Tibial nerve (tissue), 4 donors: ENCODE results near the gene UNC79.

Experiments used
- EP300 ChIP-seq, 2 donors: sonication (generic); formaldehyde crosslinking; IDR thresholded peaks; one replicate each; pipeline ENCODE4 v1.6.1; 2017; ENCODE audit warnings: antibody characterized with exemption in 2 of 2, mild to moderate bottlenecking in 1 of 2
- POLR2A ChIP-seq, 2 donors: fragments of 450-650 bp; IDR thresholded peaks; one replicate each; pipeline ENCODE4 v1.6.1; 2017; ENCODE audit warnings: antibody characterized with exemption in 2 of 2, mild to moderate bottlenecking in 2 of 2, moderate library complexity in 2 of 2
- TF ChIP-seq, protein P1 (sequence below), 5 experiments: fragments of 200-600 bp in 3 of 5; fragments of 450-650 bp in 2 of 5; sonication (generic) in 3 of 5; IDR thresholded peaks; one replicate each; pipeline ENCODE4 v1.5.1; 2016 to 2019; ENCODE audit warnings: antibody characterized with exemption in 5 of 5, mild to moderate bottlenecking in 3 of 5, moderate library complexity in 2 of 5

DNA sequence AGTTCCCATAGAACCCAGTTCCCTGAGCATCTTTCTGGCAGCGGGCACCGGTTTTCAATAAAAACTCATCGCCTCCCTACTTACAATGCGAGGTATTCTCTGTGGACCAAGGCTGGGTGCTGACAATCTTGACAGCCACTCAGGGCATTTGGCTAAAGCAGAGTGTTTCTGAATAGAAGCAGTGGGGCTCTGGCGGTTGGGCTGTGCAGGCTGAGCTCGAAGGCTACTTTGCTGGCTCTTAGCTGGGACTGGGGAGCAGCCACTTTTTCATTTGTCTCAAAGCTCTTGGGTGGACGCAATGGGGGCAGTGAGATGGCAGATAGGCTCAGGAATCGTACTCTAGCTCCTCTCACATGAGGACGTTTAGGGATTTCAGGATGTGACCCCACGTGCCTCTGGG, 151.8 kb downstream of the UNC79 start:
- TF ChIP-seq, protein P1, sequence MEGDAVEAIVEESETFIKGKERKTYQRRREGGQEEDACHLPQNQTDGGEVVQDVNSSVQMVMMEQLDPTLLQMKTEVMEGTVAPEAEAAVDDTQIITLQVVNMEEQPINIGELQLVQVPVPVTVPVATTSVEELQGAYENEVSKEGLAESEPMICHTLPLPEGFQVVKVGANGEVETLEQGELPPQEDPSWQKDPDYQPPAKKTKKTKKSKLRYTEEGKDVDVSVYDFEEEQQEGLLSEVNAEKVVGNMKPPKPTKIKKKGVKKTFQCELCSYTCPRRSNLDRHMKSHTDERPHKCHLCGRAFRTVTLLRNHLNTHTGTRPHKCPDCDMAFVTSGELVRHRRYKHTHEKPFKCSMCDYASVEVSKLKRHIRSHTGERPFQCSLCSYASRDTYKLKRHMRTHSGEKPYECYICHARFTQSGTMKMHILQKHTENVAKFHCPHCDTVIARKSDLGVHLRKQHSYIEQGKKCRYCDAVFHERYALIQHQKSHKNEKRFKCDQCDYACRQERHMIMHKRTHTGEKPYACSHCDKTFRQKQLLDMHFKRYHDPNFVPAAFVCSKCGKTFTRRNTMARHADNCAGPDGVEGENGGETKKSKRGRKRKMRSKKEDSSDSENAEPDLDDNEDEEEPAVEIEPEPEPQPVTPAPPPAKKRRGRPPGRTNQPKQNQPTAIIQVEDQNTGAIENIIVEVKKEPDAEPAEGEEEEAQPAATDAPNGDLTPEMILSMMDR (IDR thresholded peaks at IDR 0.05) = no peak
- TF ChIP-seq POLR2A (IDR thresholded peaks at IDR 0.05) (no peak), EP300 (IDR thresholded peaks at IDR 0.05) (no peak)
